HG02938 (cell line): ENCODE measurements around the gene LHFPL6.
A peak's percentile ranks its signal among the peaks of the same experiment; 100 is the strongest.

Source experiments
- ATAC-seq: cut with Tn5 transposase; IDR thresholded peaks from one replicate; pipeline ENCODE4 v1.9.1; 2021; ENCODE audit warnings: mild to moderate bottlenecking, moderate library complexity; ENCODE audit not compliant: unreplicated experiment

Gene LHFPL6

GRCh38 chr13:39602614-39603366, at the start of gene LHFPL6:
Gene LHFPL6, minus strand, starts transcription at chr13:39603193.
- peak; percentile 89 for ATAC-seq

GRCh38 chr13:39646122-39646521, 43.1 kb upstream of the LHFPL6 start:
- no peak for ATAC-seq

GRCh38 chr13:39641645-39642044, 38.7 kb upstream of the LHFPL6 start:
- ATAC-seq, result no peak

GRCh38 chr13:39637890-39638289, 34.9 kb upstream of the LHFPL6 start:
- no peak for ATAC-seq

- no peak for ATAC-seq
Observed at GRCh38 chr13:39635564-39635963, 32.6 kb upstream of the LHFPL6 start.

- ATAC-seq, result no peak
Observed at GRCh38 chr13:39632994-39633393, 30.0 kb upstream of the LHFPL6 start.

GRCh38 chr13:39631307-39631706, 28.3 kb upstream of the LHFPL6 start:
- ATAC-seq, result no peak

- no peak for ATAC-seq
Observed at GRCh38 chr13:39623466-39623865, 20.5 kb upstream of the LHFPL6 start.

- ATAC-seq, result no peak
Observed at GRCh38 chr13:39618561-39618960, 15.6 kb upstream of the LHFPL6 start.

- ATAC-seq, result peak; percentile 68
Observed at GRCh38 chr13:39616087-39616694, 13.2 kb upstream of the LHFPL6 start.

GRCh38 chr13:39612023-39612637, 9.1 kb upstream of the LHFPL6 start:
- peak; percentile 60 for ATAC-seq

GRCh38 chr13:39607876-39608275, 4.9 kb upstream of the LHFPL6 start:
- ATAC-seq, result no peak

GRCh38 chr13:39605677-39606320, 2.8 kb upstream of the LHFPL6 start:
- no peak for ATAC-seq

GRCh38 chr13:39604756-39605155, 1.8 kb upstream of the LHFPL6 start:
- no peak for ATAC-seq

- peak; percentile 32 for ATAC-seq
Observed at GRCh38 chr13:39603424-39603947, 493 bp upstream of the LHFPL6 start.

- ATAC-seq, result peak; percentile 35
Observed at GRCh38 chr13:39602277-39602613, 748 bp downstream of the LHFPL6 start.

- no peak for ATAC-seq
Observed at GRCh38 chr13:39601636-39602035, 1.4 kb downstream of the LHFPL6 start.

- no peak for ATAC-seq
Observed at GRCh38 chr13:39600766-39601165, 2.2 kb downstream of the LHFPL6 start.

GRCh38 chr13:39599842-39600241, 3.2 kb downstream of the LHFPL6 start:
- ATAC-seq, result no peak

- no peak for ATAC-seq
Observed at GRCh38 chr13:39599012-39599411, 4.0 kb downstream of the LHFPL6 start.

- no peak for ATAC-seq
Observed at GRCh38 chr13:39597838-39598237, 5.2 kb downstream of the LHFPL6 start.

- no peak for ATAC-seq
Observed at GRCh38 chr13:39596685-39597084, 6.3 kb downstream of the LHFPL6 start.
